HT-29 (cell line): ENCODE measurements around the gene PRKG1. TPM values are rescaled to one million over a fixed set of nuclear protein-coding genes. Genes with fewer than 3 reads are reported as not detected.

ENCODE experiments used
- DNase-seq: peaks from one replicate; pipeline ENCODE4 v3.0.0-alpha.2; 2015; ENCODE audit warnings: low spot score
- total RNA-seq: library from RNA; depleted of rRNA; stranded (reverse); fragments of >200 nt; shearing (Covaris generic); gene quantifications from 2 replicates; pipeline ENCODE4 v1.2.3, GENCODE V29; 2014; rRNA removed

Gene PRKG1
- total RNA-seq: not detected in 2 replicates

DNA sequence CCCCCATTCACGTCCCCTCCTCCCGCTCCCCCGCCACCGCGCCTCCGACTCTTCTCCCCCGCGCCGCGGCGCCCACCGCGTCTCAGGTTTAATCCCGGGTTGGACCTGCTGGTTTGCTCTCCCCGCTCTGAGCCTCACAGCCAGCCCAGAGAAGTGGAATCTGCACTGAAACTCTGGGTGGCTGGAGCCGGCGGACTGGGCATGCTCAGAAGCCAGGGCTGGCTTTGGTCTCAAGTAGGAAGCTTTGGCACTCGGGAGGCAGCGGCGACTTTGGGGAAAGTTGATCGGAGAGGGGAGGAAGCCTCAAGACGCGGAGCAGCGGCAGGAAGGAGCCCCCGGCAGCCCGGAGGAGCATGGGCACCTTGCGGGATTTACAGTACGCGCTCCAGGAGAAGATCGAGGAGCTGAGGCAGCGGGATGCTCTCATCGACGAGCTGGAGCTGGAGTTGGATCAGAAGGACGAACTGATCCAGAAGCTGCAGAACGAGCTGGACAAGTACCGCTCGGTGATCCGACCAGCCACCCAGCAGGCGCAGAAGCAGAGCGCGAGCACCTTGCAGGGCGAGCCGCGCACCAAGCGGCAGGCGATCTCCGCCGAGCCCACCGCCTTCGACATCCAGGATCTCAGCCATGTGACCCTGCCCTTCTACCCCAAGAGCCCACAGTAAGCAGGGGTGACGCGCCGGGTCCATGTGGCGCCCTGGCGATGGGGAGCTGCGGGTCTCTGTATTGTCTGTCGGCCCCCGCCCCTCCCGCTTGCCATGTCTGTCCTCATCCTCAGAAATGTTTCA lies at the start of gene PRKG1:
Gene PRKG1, plus strand, starts transcription at position 250 of the 791 bp plus-strand sequence.
- DNase-seq: no peak

DNA sequence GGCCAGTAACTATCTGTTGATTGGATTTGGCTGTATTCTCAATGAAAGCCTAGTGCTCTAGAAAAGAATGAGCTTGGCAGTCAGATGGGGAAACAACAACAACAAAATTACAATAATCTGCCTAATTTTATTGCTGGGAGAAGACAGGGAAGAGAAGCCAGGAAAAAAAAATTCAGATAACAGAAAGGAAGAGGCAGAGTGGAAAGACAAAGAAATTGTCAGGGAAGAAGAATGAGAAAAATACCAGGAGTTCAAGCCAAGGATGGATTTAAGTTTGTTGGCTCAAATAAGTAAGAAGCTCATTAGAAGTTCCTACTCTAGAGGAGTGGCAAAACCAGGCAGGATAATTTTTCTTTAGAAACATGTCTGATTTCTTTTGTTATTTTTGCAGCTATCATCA lies 45.9 kb upstream of the PRKG1 start:
- no peak for DNase-seq

DNA sequence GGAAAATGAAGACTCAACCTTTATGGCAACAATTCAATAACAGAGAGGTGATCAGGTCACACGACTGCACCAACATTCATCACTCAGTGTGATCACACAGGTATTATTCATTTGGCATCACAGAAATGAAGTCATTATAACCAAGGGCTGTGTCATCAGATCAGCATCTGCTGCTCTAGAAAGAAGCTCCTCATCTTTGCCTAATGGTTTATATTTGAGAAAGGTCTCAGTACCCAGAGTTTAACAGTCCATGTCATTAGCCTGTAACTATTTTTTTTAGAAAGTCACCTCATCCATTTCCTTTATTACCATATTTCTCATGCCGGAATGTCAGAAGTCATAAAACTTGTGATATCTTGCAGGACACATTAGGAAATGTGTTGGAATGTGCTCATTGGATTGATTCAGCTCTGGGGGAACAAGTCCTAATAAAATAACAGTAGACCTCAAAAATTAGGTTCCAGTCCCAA lies 45.1 kb upstream of the PRKG1 start:
- DNase-seq: no peak

DNA sequence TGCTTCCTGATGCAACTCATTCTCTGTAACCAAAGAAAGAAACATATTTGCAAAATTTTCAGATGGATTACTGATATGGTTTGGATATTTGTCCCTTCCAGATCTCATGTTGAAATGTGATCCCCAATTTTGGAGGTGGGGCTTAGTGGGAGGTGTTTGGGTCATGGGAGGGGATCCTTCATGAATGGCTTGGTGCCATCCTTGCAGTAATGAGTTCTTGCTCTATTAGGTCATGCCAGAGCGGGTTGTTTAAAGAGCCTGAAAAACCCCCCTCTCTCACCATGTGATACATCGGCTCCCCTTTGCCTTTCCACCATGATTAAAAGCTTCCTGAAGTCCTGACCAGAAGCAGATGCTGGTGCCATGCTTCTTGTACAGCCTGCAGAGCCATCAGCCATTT lies 43.8 kb upstream of the PRKG1 start:
- DNase-seq: no peak

DNA sequence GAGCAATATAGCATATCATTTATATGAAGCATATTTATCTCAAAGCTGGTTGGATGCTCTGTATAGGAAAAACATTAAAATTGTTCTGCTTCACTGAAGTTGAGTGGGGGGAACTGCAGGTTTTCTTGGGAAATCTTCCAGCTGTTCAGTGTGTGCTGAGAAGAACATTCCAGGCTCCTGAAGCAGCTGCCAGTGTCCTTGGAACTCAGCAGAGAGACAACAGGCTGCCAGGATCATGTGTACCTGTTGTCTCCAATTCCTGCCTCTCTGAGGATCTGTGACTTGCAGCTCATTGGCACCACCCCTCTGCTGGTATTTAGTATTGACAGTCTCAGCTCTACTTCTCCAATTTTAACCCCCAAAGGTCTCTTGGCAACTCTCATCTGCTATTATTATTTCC lies 42.3 kb upstream of the PRKG1 start:
- no peak for DNase-seq

DNA sequence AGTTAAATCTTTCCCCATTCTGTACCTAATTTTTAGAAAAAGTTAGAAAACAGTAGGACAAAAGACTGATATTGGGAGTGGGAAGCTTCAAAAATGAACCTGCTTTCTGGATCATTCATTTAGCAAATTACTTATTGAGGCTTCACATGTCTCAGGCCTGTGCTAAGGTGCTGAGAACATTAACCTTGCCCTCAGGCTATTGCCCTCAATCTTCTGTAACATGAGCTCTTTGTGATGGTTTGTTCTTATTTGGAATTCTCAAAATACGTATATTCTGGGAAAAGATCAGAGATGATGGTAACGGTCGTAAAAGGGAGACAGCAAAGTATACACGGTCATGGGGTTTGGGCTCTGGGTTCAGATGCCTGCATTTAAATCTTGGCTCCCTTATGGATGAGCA lies 39.5 kb upstream of the PRKG1 start:
- DNase-seq: no peak

DNA sequence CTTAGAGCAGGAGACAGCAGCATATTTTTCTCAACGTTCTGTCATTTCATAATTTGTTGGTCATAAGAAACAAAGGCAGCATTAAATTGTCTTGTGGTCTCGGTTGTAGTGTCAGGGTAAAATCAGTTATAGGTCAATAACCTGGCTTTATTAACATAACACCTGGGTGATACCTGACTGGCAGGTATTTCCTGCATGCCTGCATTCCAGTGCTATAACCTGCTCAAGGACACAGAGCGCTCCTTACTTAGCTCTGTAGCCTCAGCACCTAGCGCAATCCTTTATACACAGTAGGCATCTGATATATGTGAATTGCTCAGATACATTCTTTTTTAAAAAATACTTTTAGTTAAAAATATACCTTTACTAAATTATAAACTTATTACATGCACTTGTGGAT lies 38.9 kb upstream of the PRKG1 start:
- no peak for DNase-seq

DNA sequence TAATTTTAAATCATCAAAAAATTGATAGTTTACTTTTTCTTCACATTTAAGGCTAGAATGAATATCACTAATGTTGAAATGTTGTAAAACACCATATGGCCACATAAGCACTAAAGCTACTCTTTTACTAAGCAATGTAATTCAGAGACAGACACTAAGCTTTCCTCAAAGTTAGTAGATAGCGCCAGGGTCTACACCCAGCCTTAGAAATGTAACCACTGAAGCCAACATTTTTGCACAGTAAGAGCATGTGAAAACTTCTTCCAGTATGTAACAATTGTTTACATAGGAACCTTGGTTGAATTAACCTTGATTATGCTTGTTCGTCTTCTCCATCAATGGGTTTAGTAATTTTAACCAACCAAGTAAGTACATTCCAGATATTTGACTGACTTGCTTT lies 28.4 kb upstream of the PRKG1 start:
- no peak for DNase-seq

DNA sequence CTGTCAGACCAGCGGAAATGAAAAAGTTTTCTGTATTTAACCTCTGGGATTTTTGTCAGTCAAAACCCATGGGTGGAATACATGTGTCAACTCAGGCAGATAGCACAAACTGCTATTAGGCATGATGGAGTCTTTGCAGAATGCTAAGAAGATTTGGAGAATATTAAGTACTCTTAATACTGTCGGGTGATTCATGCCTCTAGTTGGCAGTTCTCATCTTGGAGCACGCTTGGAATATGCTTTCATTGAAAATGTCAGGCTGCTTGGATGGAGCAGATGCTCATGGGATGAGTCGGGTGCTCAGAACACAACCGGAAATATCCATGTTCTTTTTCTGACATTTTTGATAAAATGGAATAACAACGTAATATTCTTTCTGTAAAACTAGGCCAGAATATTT lies 27.6 kb upstream of the PRKG1 start:
- DNase-seq: no peak

DNA sequence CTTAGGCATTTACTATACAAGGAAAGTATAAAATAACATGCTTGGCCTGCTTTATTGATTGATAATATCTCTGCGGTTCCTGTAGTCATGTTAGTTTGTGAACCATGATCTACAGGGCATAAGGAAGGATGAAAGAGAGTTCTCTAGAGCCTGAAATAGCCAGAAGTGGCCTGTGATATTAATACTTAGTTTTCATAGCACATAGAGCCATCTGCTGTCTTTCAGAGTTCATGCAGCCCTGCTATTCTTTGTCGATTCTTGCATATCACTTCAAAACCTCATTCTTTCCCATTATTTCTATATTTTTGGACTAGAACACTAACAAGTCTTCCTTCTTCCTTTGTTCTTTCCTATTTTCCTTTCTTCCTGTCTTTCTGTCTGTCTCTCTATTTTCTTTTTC lies 26.4 kb upstream of the PRKG1 start:
- no peak for DNase-seq

DNA sequence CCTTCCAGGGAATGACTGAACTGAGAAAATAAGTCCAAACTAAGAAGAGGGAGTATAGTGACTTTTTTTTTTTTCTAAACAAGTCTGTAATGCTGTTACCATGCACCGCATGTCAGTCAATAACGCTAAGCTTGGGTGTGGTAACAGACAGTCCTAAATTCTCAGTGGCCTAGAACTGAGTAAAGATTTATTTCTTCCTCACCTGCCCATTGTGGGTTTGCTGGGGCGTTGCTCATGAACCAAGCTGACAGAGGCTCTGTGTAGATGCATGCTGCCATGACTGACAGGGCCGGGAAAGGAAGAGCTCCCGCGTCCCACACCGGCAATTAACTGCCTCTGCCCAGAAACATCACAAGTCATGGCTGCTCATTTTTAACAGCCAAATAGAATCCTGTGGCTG lies 25.5 kb upstream of the PRKG1 start:
- DNase-seq: no peak

DNA sequence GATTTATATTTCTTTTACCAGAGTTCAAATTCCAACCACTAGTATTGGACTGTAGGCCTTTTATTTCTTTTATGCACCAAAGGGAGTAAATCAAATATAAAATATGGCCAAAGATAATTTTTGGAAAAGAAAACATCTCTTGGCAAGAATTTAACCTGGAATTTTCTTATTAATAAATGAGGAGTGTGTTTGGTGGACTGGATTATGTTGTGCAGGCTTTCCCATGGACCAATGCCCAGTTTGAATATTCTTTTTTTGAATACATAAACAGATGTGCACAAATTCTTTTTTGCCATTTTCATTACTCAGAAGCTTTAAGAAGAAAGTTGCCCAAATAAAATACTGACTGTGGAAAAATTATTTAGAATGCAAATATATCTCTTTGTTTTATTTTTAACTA lies 22.1 kb upstream of the PRKG1 start:
- DNase-seq: no peak

DNA sequence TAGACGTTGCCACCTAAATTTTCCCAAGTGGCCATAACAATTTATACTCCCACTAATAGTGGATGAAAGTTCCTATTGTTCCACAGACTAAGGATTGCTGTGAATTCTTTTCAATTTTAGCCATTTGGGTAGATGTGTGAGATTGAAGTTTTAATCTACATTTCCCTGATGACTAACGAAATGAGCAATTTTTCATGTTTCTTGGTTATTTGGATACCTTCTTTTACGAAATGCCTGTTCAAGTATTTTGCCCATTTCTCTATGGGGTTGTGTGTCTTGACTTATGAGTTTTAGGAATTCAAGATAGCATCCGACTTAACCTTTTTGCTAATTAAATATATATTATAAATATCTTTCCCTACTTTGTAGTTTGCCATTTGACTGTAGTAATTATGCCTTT lies 16.4 kb upstream of the PRKG1 start:
- no peak for DNase-seq

DNA sequence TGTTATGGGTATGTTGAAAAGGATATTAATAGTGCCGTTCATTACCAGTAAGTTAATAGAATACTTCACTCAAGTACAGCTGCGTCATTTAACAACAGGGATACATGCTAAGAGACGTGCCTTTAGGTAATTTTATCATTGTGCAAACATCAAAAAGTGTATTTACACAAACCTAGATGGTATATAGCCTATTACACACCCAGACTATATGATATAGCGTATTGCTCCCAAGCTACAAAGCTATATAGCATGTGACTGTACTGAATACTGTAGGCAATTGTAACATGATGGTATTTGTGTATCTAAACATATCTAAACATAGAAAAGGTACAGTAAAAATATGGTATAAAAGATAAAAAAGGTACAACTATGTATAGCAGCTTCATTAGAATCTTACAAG lies 11.1 kb upstream of the PRKG1 start:
- no peak for DNase-seq

DNA sequence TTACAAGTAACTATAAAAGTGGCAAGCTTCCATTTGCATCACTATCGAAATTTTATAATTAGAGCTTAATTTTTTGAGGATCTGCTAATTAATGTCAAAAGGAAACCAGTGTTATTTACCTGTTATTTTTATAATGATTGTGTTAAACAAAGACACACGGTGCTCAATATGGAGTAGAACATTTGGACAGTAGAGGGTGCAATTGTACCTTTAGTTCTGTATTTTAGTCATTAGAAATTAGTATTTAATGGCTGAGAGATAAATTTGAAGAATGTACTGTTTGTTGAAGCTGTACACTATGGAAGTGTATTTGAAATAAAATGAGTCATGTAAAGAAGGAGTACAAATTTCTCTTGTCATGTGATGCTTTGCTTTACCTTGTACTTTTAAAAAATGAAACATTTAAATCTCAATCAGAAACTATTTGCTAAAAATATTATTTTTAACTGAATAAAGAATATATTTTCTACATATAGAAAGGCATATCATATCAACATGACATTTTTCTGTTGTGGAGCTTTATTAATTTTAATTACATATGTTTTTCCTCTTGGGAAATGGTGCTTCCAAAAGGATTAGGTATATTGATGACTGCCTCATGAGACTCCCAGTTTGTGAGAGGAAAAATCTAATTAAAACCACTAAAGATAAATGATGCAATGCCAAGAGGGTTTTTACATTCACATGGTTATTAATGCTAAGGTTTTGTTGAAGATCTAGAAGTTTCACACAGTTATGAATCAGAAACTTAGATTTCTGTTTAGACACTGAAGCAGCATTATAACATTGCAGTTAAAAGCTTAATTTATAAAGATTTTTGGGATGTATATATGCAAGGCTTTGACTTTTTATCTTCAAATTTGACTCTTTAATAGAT lies 10.4 kb upstream of the PRKG1 start:
- DNase-seq: peak; percentile 66

DNA sequence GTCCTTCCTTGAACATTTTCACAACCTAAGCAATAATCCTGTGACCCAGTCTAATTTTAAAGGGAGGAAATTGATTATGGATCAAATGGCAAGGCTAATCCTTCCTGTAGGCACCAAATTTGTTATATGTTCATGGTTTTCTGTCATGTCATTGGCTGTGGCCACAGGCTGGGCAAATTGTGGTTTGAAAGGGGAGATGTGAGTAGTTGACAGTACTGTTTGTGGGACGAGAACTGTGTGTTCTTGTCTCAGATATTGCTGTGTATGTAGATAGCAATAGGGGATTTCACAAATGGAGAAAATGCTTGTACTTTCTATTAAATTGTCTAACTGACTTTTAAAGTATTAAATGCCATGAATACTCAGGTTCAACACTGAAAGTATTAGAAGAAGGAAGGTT lies 8.1 kb upstream of the PRKG1 start:
- no peak for DNase-seq

DNA sequence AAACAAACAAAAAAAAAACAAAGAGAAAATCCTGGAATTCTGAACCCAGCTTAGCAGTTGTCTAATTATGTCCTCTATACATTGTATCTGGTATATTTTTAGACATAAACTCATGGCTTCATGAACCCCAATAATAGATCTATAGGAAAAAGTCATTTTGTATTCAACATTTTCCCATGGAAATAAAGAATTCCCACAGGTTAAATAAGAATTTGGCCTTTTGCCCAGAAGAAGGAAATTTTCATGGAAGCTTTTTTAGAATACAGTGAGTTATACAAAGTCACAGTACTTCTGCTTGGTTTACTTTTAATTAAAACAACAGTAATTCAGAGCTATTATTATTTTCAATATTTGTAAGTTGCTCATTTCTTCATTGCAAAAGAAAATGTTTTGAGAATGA lies 2.1 kb upstream of the PRKG1 start:
- DNase-seq: no peak

DNA sequence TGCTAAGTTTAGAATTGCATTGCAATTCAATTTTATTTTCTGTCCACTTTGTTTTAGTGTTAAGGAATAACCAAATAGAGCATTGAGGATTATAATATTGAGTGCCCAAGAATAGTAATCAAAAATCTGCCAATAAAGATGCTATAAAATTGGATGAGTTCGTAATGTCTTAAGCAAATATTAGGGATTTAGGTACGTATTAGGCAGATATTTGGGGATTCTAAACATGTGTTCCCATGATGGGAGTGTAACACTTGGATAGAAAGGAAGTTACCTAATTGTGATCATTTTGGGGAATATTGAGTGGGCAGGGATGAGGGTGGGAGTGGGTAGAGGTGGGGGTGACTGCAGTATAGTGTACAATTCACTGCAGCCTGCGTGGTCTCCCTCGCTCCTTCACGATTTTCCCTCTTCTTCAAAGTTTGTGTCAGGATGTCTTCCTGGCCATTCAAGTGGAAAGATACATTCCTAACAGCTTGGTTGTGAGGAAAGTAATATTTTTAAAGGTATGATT lies 1.3 kb upstream of the PRKG1 start:
- DNase-seq: no peak

DNA sequence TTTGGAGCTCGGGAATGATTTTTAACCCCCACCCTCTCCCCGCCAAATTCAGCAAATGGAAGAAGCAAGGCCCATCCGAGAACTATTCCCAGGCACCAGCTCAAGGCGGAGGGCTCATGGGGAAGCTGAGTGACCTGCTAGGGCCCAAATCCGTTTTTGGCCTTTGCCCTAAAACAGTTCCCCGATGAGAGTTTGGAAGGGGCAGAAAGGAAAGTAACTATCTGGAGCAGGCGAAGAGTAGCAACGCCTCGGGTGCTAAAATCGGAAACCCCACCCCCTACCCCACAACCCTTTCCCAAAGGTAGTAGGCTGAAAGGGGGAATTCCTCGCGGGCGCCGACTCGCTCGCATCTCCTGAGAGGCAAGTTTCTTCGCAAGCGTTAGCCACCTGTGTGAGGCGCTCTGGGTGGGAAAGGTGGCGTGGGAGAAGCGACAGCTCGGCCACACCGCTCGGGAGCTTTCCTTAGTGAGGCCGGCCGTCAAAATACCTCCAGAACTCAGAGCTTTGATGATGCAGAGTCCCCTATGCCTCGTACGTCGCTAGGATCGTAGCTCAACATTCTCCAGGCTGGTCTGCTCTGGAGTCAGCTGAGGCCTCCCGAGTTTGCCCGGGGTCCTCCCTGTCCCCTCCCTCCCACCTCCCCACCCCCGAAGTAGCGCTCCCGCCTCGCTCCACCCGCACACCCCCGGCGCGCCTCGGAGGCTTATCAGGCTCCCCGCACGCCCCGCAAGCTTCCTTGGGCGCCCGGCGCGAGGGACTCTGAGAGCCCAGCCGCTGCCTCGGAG lies 642 bp upstream of the PRKG1 start:
- no peak for DNase-seq

DNA sequence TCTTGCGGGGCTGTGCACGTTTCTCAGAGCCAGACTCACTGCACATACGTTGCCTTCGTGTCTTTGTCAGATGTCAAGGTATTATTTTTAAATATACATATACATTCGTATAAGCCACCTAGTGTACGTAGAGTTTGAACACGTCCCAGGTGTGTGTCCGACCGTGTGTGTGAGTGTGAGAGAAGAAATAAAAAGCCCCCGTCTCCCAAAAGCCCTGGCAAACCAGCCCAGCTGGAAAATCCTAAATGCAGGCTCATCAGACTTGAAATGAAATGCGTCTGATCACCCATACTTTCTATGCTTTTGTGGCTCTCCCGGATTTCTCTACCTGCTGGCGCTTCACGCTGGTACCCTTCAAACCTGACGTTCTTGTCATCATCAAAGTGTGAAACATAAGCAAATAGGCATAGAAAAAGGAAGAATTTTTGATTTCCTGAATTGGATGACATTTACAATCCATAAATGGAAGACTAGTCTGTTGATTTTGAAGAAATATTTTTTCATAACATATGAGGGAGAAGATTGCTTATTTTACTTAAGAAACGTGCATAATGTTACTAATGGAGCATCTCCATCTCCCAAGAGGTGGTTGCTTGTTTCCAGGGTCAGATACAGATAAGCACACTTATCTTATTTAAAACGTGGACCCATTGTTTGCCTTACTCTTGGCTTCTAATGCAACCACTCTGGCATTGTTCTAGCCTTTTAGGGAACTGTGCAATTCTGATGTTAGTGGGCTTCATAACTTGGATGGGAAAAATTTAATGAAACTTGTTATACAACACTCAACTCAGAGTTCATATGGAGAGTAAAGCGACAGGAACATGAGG lies 971 bp downstream of the PRKG1 start:
- no peak for DNase-seq

DNA sequence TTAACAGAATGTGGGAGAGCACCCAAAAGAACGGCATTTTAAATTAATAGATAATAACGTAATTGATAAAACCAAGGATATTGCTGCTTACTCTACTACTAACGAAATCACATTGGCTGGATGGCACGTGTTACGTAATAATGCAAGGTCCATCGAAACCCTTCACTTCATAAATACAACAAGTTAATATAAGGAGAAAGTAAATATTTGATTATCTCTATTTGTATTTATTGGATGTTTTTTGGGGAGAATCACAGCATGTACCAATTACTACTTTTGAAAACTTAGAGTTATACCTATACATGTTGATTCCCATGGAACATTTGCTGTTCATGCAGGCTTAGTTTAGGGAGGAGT lies 1.6 kb downstream of the PRKG1 start:
- DNase-seq: no peak
